GM10248 (cell line): ENCODE measurements around the gene CCT7.
"Not testable (repeated sequence)": the region's sequence is repeated elsewhere in the genome, so short reads cannot be mapped to it uniquely, and the experiment has no call there.

Experiments used
- CTCF ChIA-PET: fragments of 300-600 bp; sonication (Branson Sonifier 250); formaldehyde crosslinking; extraction: SDS; loops from one replicate; lab custom pipeline; 2021; ENCODE audit warnings: antibody characterized with exemption; lab: Yijun Ruan, JAX
- POLR2A ChIA-PET: fragments of 350-650 bp; sonication (Branson Sonifier 250); formaldehyde crosslinking; extraction: SDS; loops from one replicate; lab custom pipeline; 2020; ENCODE audit warnings: antibody characterized with exemption; lab: Yijun Ruan, JAX
- DNase-seq: peaks from one replicate; pipeline ENCODE4 v3.0.0; 2012; ENCODE audit errors: extremely low spot score
- CTCF ChIP-seq: IDR thresholded peaks from 2 replicates; pipeline ENCODE4 v1.5.1; 2012; ENCODE audit warnings: mild to moderate bottlenecking, low read depth; ENCODE audit errors: extremely low read depth, missing control alignments, control extremely low read depth

The CCT7 gene

DNA sequence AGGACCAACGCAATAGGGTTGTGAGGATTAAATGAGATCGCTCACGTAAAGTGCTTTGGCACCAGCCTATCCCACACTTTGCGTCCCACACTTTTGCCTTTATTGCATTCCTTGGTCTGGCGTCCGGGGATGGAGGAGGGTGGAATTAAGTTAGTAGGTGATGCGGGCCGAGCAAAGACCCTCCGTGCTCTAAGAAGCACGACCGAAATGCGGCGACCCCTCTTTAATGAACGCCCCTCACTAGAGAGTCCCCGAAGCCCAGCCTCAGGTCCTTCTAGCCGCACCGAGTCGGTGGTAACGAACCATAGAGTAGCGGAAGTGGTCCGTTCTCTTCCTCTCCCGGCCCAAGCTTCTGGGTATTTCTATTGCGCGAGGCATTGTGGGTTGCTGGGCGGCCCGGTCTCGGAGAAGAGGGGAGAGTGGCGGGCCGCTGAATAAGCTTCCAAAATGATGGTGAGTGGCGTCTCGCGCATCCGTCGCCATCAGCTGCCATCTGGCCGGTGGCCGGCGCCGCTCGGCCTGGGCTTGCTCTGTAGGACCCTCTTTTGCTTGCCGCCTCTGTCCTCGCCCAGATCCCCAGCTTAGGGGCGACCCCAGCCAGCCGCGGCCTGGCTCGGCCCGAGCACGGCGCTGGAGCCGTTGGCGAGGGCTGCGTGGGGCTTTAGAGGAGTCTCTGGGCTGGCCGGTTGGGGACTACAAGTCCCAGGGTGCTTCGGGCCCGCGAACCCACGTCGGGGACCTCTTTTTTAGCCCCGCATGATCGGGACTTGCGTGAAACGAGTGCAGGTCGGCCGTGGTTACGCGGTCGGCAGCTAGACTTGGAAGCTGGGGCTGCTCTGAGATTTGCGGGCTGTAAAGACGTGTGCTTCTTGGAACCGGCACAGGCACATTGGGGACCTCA, at the start of gene CCT7:
CCT7 (plus strand) TSS at position 377 of the 901 bp plus-strand sequence; CDS start at position 448, 71 bp downstream.
- peak; percentile 91 for DNase-seq
- ChIA-PET CTCF (interaction anchor here (1.0 to 9.5 kb wide), 8 partner anchors 10 to 57 kb away, joined by 3 to 70 read pairs (median 6); partner anchors contain the start of gene SMYD5), POLR2A (interaction anchor here (0.6 to 3.5 kb wide), 8 partner anchors 10 to 503 kb away, joined by 3 to 18 read pairs (median 4); partner anchors contain the start of genes ALMS1, SFXN5 and TPRKB)
- no peak for TF ChIP-seq CTCF

DNA sequence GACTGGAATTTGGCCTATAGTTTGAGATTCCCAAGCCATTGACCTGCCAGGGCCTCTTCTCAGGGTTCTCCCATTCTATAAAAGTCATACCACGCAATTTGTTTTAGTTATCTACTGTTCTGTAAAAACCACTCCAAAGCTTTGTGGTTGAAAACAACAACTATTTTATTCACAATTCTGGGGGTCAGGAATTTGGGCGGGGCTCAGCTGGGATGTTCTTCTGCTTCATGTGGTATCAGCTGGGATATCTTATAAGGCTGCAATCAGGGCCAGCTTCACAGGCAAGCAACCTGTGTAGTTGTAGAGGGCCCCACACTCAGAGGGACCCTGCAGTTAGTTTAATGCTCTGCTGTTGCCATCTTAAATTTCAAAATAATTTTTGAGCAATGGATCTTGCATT, 48.1 kb upstream of the CCT7 start:
- TF ChIP-seq CTCF: no peak
- no peak for DNase-seq
- POLR2A ChIA-PET: no interaction called here
- CTCF ChIA-PET: interaction anchor here (0.8 to 4.9 kb wide), 3 partner anchors 8 to 293 kb away, joined by 3 to 48 read pairs (median 11); no protein-coding TSS in a partner anchor

DNA sequence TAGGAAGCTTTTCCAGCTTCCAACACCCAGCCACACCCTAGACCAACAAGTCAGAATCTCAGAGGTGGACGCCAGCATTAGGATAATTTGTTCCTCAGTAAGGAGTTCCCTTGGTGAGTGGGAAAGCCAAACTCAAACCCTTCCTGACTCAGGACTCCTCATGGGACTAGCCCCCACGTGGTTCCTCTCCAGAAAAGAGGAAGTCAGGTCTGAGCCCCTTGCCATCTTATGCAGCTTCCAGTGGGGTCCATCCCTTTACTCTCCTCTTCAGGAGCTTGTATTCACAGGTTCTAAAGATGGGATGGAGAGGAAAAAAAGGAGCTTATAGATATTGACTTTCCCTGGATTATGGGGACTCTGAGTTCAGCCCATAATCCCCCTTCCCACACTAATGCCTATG, 46.6 kb upstream of the CCT7 start:
- ChIA-PET CTCF (interaction anchor here (1.1 to 4.9 kb wide), 3 partner anchors 10 to 194 kb away, joined by 5 to 48 read pairs (median 11); no protein-coding TSS in a partner anchor), POLR2A (no interaction called here)
- no peak for DNase-seq
- no peak for TF ChIP-seq CTCF

DNA sequence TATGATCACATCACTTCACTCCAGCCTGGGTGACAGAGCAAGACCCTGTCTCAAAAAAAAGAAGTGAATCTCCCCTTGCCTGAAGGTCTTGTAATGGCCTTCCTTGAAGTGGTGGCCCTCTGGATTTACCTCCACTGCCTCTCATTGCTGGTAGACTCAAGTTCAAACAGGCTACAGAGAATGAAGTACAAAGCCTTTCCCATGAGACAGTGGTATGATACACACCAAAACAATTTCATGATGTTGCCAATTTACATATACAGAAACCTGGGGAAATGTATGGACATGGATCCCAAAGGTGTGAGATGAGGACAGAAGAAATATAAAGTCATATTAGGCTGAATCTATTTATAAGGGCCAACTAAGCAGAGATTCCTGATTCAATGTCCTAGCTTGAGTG, 36.5 kb upstream of the CCT7 start:
- DNase-seq: no peak
- ChIA-PET CTCF (interaction anchor here (0.7 to 1.8 kb wide), 2 partner anchors 15 to 257 kb away, joined by 3 to 5 read pairs; no protein-coding TSS in a partner anchor), POLR2A (no interaction called here)
- TF ChIP-seq CTCF: no peak

DNA sequence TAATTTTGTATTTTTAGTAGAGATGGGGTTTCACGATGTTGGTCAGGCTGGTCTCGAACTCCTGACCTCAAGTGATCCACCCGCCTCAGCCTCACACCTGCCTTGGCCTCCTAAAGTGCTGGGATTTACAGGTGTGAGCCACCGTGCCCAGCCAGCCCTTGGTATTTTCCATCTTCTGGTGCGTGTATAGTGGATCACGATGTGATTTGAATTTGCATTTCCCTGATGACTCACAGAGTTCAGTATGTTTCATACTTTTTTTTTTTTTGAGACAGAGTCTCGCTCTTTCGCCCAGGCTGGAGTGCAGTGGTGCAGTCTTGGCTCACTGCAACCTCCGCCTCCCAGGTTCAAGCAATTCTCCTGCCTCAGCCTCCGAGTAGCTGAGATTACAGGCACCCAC, 33.8 kb upstream of the CCT7 start:
- DNase-seq, POLR2A ChIA-PET: not testable (repeated sequence)
- CTCF ChIA-PET: interaction anchor here (1.7 to 1.9 kb wide), 2 partner anchors 12 to 23 kb away, joined by 5 read pairs; no protein-coding TSS in a partner anchor

GRCh38 chr2:73202156-73203054, 31.7 kb upstream of the CCT7 start, which contains the start of gene NOTO:
Gene NOTO (plus strand): TSS chr2:73202574. CDS start chr2:73202667, 93 bp downstream.
- CTCF ChIA-PET: interaction anchor here (1.0 kb wide), 1 partner anchor 10 kb away, joined by 8 read pairs; no protein-coding TSS in a partner anchor

More at GRCh38 chr2:73202156-73203054, 31.7 kb upstream of the CCT7 start, which contains the start of gene NOTO:
- no peak for DNase-seq
- POLR2A ChIA-PET: no interaction called here
- TF ChIP-seq CTCF: no peak
